SK-N-SH (cell line): ENCODE results near the gene CAMK2B. TPM values are rescaled to one million over a fixed set of nuclear protein-coding genes. Genes with fewer than 3 reads are reported as not detected.

ENCODE experiments used
- CTCF ChIA-PET: fragments of 300-600, 350-600 bp; formaldehyde crosslinking; extraction: SDS; loops from one replicate; lab custom pipeline; 2021; lab: Yijun Ruan, JAX
- POLR2A ChIA-PET: fragments of 350-600 bp; sonication (Branson Sonifier 250); formaldehyde crosslinking; extraction: SDS; loops from one replicate; lab custom pipeline; 2020; ENCODE audit warnings: antibody characterized with exemption, inconsistent platforms; lab: Yijun Ruan, JAX
- DNase-seq: peaks from one replicate; pipeline ENCODE4 v3.0.0; 2012
- H2AFZ ChIP-seq: fragments of 200-600 bp; sonication (generic); 2 replicates; pipeline ENCODE4 v1.8.1; 2016; ENCODE audit warnings: antibody characterized with exemption, mild to moderate bottlenecking, low read depth
- H3F3A ChIP-seq: fragments of 200-600 bp; sonication (generic); replicated peaks from 2 replicates; pipeline ENCODE3; 2016; ENCODE audit warnings: antibody characterized with exemption, mild to moderate bottlenecking; ENCODE audit not compliant: insufficient read depth
- H3K27ac ChIP-seq, 2 experiments: fragments of 200-500 bp in 1 of 2; fragments of 200-600 bp in 1 of 2; sonication (Bioruptor generic) in 1 of 2; sonication (generic), shearing (Covaris generic) in 1 of 2; 2 replicates each; pipeline versions ENCODE4 v1.5.1 to v1.6.1; 2014 to 2016; ENCODE audit warnings: low read depth in 2 of 2, inconsistent platforms in 1 of 2, low read length in 1 of 2, mild to moderate bottlenecking in 1 of 2, mixed read lengths in 1 of 2
- H3K27me3 ChIP-seq: fragments of 200-600 bp; sonication (generic), shearing (Covaris generic); 2 replicates; pipeline ENCODE4 v1.6.1; 2016; ENCODE audit warnings: mixed run types; ENCODE audit not compliant: insufficient read depth
- H3K36me3 ChIP-seq, 2 experiments: fragments of 200-500 bp in 1 of 2; fragments of 200-600 bp in 1 of 2; sonication (Bioruptor generic) in 1 of 2; sonication (generic) in 1 of 2; replicated peaks in 1 of 2; 2 replicates each; pipeline versions ENCODE3 to v1.5.1; 2014 to 2016; ENCODE audit warnings: low read length in 1 of 2, mild to moderate bottlenecking in 1 of 2; ENCODE audit not compliant: insufficient read depth in 2 of 2, control insufficient read depth in 1 of 2
- H3K4me1 ChIP-seq, 2 experiments: fragments of 200-500 bp in 1 of 2; fragments of 200-600 bp in 1 of 2; sonication (Bioruptor generic) in 1 of 2; sonication (generic), shearing (Covaris generic) in 1 of 2; 2 replicates each; pipeline versions ENCODE4 v1.5.1 to v1.6.1; 2014 to 2016; ENCODE audit warnings: low read depth in 1 of 2, low read length in 1 of 2, mixed run types in 1 of 2; ENCODE audit not compliant: insufficient read depth in 2 of 2, control insufficient read depth in 1 of 2
- H3K4me2 ChIP-seq: fragments of 200-600 bp; sonication (generic), shearing (Covaris generic); 2 replicates; pipeline ENCODE4 v1.6.1; 2017; ENCODE audit warnings: mixed run types
- H3K4me3 ChIP-seq, 2 experiments: fragments of 200-500 bp in 1 of 2; fragments of 200-600 bp in 1 of 2; sonication (Bioruptor generic) in 1 of 2; sonication (generic), shearing (Covaris generic) in 1 of 2; 2 replicates each; pipeline versions ENCODE4 v1.5.1 to v1.8.1; 2014 to 2016; ENCODE audit warnings: low read depth in 2 of 2, inconsistent platforms in 1 of 2, low read length in 1 of 2, mild to moderate bottlenecking in 1 of 2, mixed read lengths in 1 of 2, moderate library complexity in 1 of 2
- H3K79me2 ChIP-seq: fragments of 200-600 bp; sonication (generic); 2 replicates; pipeline ENCODE4 v1.8.1; 2017; ENCODE audit warnings: mild to moderate bottlenecking; ENCODE audit not compliant: insufficient read depth
- H3K9ac ChIP-seq: fragments of 200-600 bp; sonication (generic); 2 replicates; pipeline ENCODE4 v1.6.1; 2017; ENCODE audit warnings: mixed run types
- H3K9me2 ChIP-seq: fragments of 200-600 bp; sonication (generic); 2 replicates; pipeline ENCODE4 v1.6.1; 2017; ENCODE audit warnings: mixed run types
- H3K9me3 ChIP-seq: fragments of 200-600 bp; sonication (generic); 2 replicates; pipeline ENCODE4 v1.6.1; 2017; ENCODE audit warnings: mixed run types, mild to moderate bottlenecking, moderate library complexity
- H4K20me1 ChIP-seq: fragments of 200-600 bp; sonication (generic); 2 replicates; pipeline ENCODE4 v1.6.1; 2017; ENCODE audit warnings: mild to moderate bottlenecking, mixed run types; ENCODE audit not compliant: insufficient read depth
- CHD2 ChIP-seq: fragments of 150-350 bp; IDR thresholded peaks from 2 replicates; pipeline ENCODE4 v1.6.1; 2018; ENCODE audit warnings: low read length; ENCODE audit not compliant: partially characterized antibody
- EP300 ChIP-seq, 2 experiments: IDR thresholded peaks; 2 replicates each; pipeline versions ENCODE4 v1.4.0 to v1.6.1; 2012; ENCODE audit warnings: borderline replicate concordance in 1 of 2, low read depth in 1 of 2, low read length in 1 of 2
- EZH2phosphoT487 ChIP-seq: fragments of 200-600 bp; sonication (generic); IDR thresholded peaks from 2 replicates; pipeline ENCODE4 v1.6.1; 2017; ENCODE audit warnings: low read depth, mixed run types, mild to moderate bottlenecking, antibody characterized with exemption, moderate library complexity, borderline replicate concordance
- FOXJ3 ChIP-seq: sonication (generic); formaldehyde crosslinking; IDR thresholded peaks from 2 replicates; pipeline ENCODE4 v1.5.1; 2020; ENCODE audit warnings: mild to moderate bottlenecking, missing genetic modification reagents
- MEF2A ChIP-seq: IDR thresholded peaks from 2 replicates; pipeline ENCODE4 v1.4.0; 2012; ENCODE audit warnings: low read depth, borderline replicate concordance
- MXI1 ChIP-seq: IDR thresholded peaks from 2 replicates; pipeline ENCODE4 v1.6.1; 2012; ENCODE audit warnings: mild to moderate bottlenecking, low read depth, low read length, improper control_type of control experiment
- RFX5 ChIP-seq: IDR thresholded peaks from 2 replicates; pipeline ENCODE4 v1.6.1; 2012; ENCODE audit warnings: mild to moderate bottlenecking, improper control_type of control experiment, low read length
- RXRA ChIP-seq: IDR thresholded peaks from 2 replicates; pipeline ENCODE4 v1.4.0; 2012; ENCODE audit warnings: low read depth, mild to moderate bottlenecking, borderline replicate concordance
- TAF1 ChIP-seq: IDR thresholded peaks from 2 replicates; pipeline ENCODE4 v1.6.1; 2012; ENCODE audit warnings: low read depth, mild to moderate bottlenecking, low read length, moderate library complexity, borderline replicate concordance
- YY1 ChIP-seq: IDR thresholded peaks from 2 replicates; pipeline ENCODE4 v1.4.0; 2012; ENCODE audit warnings: low read depth, mild to moderate bottlenecking
- WGBS: methylation state at CpG from one replicate; pipeline ENCODE4 v1.1.6; 2017; ENCODE audit warnings: low lambda C conversion rate; 5-methylcytosine and 5-hydroxymethylcytosine counted together
- polyA plus RNA-seq, 3 experiments: library from polyadenylated mRNA; depleted of rRNA; stranded (reverse); fragments of >200 nt; gene quantifications; 2 replicates each; pipeline ENCODE4 v1.2.3, GENCODE V29; 2012
- TF ChIP-seq, protein P1 (sequence below): fragments of 200-600 bp; sonication (generic); IDR thresholded peaks from 2 replicates; pipeline ENCODE4 v1.6.1; 2017; ENCODE audit warnings: antibody characterized with exemption, mild to moderate bottlenecking, moderate library complexity
- TF ChIP-seq, protein P2 (sequence below): IDR thresholded peaks from 2 replicates; pipeline ENCODE4 v1.6.1; 2012; ENCODE audit warnings: mild to moderate bottlenecking, low read depth, low read length, moderate library complexity
- TF ChIP-seq, protein P3 (sequence below): IDR thresholded peaks from 2 replicates; pipeline ENCODE4 v1.4.0; 2012; ENCODE audit warnings: low read depth
- TF ChIP-seq, protein P4 (sequence below): fragments of 150-350 bp; IDR thresholded peaks from 2 replicates; pipeline ENCODE4 v1.6.1; 2017; ENCODE audit warnings: antibody characterized with exemption, low read length, low read depth, borderline replicate concordance

The CAMK2B gene
- polyA plus RNA-seq, 1 of the 3 experiments (the other 2 are of a cell fraction) = 0.20 TPM

DNA sequence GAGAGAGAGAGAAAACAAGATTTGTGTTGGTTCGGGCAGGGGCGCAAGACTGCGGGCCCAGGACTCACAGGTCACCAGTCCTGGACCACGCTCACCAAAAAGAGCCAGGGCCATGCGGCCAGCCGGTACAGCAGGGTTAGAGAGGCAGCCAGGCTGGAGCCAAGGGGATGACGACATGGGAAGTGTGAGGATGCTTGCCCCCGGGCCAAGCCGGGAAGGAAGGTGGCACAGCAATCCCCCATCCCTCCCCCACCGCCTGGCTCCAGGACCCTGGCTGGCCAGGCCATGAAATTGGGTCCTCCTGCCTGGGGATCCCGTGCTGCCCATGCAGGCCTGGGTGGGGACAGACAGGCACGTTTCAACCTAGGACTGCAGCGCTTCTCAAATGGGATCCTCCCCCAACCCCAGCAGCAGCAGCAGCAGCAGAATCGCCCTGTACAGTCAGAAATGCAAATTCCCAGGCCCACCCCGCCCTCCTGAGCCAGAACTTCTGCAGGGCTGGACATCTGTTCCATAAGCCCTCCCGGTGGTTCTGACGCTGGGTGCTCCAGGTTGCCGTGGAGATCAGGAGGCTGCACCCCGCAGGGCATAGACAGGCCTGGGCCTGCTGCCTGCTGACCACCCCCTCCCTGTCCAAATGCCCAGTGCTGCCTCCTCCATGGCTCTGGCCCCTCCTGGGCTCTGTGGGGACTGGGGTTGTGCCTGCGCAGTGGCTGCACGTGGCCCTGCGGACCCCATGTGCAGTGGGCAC lies 89.6 kb downstream of the CAMK2B start:
- H3K79me2 ChIP-seq = no peaks in the 10 kb centered on the region
- DNase-seq = peak; percentile 94
- no peak overlapping the region for H3K9ac ChIP-seq
- no peak overlapping the region for H2AFZ ChIP-seq
- no peaks in the 10 kb centered on the region for H3K27me3 ChIP-seq
- H3K27ac ChIP-seq = peak overlapping the region in 1 of 2 experiments; percentile 84; a peak in 2 of 4 replicates
- H4K20me1 ChIP-seq = no peaks in the 10 kb centered on the region
- no peak overlapping the region for H3K4me3 ChIP-seq
- TF ChIP-seq MXI1 (peak; percentile 71), FOXJ3 (CRISPR knock-in tag) (peak; percentile 87), EP300 (IDR thresholded peaks at IDR 0.05; ENCODE audit: borderline replicate concordance in 1 of 2, low read depth in 1 of 2, low read length in 1 of 2) (peak in 1 of 2 experiments; percentile 45; a peak in 1 of 4 replicates), CHD2 (peak; percentile 78), EZH2phosphoT487 (no peak)
- TF ChIP-seq, protein P1, sequence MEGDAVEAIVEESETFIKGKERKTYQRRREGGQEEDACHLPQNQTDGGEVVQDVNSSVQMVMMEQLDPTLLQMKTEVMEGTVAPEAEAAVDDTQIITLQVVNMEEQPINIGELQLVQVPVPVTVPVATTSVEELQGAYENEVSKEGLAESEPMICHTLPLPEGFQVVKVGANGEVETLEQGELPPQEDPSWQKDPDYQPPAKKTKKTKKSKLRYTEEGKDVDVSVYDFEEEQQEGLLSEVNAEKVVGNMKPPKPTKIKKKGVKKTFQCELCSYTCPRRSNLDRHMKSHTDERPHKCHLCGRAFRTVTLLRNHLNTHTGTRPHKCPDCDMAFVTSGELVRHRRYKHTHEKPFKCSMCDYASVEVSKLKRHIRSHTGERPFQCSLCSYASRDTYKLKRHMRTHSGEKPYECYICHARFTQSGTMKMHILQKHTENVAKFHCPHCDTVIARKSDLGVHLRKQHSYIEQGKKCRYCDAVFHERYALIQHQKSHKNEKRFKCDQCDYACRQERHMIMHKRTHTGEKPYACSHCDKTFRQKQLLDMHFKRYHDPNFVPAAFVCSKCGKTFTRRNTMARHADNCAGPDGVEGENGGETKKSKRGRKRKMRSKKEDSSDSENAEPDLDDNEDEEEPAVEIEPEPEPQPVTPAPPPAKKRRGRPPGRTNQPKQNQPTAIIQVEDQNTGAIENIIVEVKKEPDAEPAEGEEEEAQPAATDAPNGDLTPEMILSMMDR = no peak
- H3K4me1 ChIP-seq = peaks cover 0 to 37% of the 10 kb centered on the region in 2 experiments; a peak in 1 of 4 replicates
- no peaks in the 10 kb centered on the region for H3F3A ChIP-seq
- ChIA-PET POLR2A (interaction anchor here (1.3 to 1.6 kb wide), 3 partner anchors 11 to 23 kb away, joined by 4 to 5 read pairs (median 4); no protein-coding TSS in a partner anchor), CTCF (interaction anchor here (0.6 to 2.6 kb wide), 17 partner anchors 9 to 1088 kb away, joined by 3 to 11 read pairs (median 3); partner anchors contain the start of gene YKT6)
- 55% methylated on average over 19 of the region's 22 CpGs for WGBS
- H3K36me3 ChIP-seq = no peaks in the 10 kb centered on the region
- H3K4me2 ChIP-seq = no peak overlapping the region
- H3K9me3 ChIP-seq = no peaks in the 10 kb centered on the region
- H3K9me2 ChIP-seq = no peaks in the 10 kb centered on the region

DNA sequence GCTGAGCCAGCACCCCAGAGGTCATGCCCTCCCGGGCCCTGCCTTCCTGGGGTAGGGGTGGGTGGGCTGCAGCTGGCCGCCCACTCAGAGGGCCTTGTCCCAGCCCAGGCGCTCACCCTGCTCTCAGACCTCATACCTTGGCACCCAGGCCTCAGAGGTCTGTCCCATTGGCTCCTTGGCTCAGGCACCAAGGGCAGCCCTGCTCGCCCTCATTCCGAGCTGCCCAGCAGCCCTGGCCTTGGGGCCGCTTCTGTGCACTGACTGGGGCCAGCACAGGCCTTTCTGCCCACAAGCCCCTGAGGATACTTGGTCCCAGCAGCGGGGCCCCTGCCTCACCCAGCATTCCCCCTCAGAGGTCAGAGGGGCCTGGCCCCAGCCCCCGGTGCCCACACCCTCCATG lies 90.3 kb downstream of the CAMK2B start:
- Histone ChIP-seq H3K9ac (no peak overlapping the region), H3K4me3 (no peak overlapping the region), H2AFZ (no peak overlapping the region), H3K9me3 (no peaks in the 10 kb centered on the region), H3K79me2 (no peaks in the 10 kb centered on the region), H4K20me1 (no peaks in the 10 kb centered on the region), H3K27ac (peak overlapping the region in 1 of 2 experiments; percentile 84; a peak in 2 of 4 replicates), H3K27me3 (no peaks in the 10 kb centered on the region), H3K9me2 (no peaks in the 10 kb centered on the region), H3K4me2 (no peak overlapping the region), H3K36me3 (no peaks in the 10 kb centered on the region), H3F3A (no peaks in the 10 kb centered on the region), H3K4me1 (peaks cover 0 to 37% of the 10 kb centered on the region in 2 experiments; a peak in 1 of 4 replicates)
- CTCF ChIA-PET = interaction anchor here (0.6 to 1.5 kb wide), 8 partner anchors 10 to 1088 kb away, joined by 3 to 5 read pairs (median 3); partner anchors contain the start of gene YKT6
- 73% methylated on average over 3 of the region's 8 CpGs for WGBS
- POLR2A ChIA-PET = interaction anchor here (1.6 kb wide), 1 partner anchor 12 kb away, joined by 5 read pairs; no protein-coding TSS in a partner anchor
- no peak for DNase-seq
- TF ChIP-seq EZH2phosphoT487 = no peak
- TF ChIP-seq CHD2 = no peak
- TF ChIP-seq, protein P1 = no peak
- TF ChIP-seq FOXJ3 (CRISPR knock-in tag) = no peak
- TF ChIP-seq TAF1 = no peak
- TF ChIP-seq RXRA = no peak
- TF ChIP-seq MEF2A = no peak
- no peak for TF ChIP-seq YY1
- TF ChIP-seq RFX5 = no peak
- TF ChIP-seq, protein P2, sequence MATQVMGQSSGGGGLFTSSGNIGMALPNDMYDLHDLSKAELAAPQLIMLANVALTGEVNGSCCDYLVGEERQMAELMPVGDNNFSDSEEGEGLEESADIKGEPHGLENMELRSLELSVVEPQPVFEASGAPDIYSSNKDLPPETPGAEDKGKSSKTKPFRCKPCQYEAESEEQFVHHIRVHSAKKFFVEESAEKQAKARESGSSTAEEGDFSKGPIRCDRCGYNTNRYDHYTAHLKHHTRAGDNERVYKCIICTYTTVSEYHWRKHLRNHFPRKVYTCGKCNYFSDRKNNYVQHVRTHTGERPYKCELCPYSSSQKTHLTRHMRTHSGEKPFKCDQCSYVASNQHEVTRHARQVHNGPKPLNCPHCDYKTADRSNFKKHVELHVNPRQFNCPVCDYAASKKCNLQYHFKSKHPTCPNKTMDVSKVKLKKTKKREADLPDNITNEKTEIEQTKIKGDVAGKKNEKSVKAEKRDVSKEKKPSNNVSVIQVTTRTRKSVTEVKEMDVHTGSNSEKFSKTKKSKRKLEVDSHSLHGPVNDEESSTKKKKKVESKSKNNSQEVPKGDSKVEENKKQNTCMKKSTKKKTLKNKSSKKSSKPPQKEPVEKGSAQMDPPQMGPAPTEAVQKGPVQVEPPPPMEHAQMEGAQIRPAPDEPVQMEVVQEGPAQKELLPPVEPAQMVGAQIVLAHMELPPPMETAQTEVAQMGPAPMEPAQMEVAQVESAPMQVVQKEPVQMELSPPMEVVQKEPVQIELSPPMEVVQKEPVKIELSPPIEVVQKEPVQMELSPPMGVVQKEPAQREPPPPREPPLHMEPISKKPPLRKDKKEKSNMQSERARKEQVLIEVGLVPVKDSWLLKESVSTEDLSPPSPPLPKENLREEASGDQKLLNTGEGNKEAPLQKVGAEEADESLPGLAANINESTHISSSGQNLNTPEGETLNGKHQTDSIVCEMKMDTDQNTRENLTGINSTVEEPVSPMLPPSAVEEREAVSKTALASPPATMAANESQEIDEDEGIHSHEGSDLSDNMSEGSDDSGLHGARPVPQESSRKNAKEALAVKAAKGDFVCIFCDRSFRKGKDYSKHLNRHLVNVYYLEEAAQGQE = no peak
- TF ChIP-seq, protein P3, sequence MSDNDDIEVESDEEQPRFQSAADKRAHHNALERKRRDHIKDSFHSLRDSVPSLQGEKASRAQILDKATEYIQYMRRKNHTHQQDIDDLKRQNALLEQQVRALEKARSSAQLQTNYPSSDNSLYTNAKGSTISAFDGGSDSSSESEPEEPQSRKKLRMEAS = no peak
- TF ChIP-seq, protein P4, sequence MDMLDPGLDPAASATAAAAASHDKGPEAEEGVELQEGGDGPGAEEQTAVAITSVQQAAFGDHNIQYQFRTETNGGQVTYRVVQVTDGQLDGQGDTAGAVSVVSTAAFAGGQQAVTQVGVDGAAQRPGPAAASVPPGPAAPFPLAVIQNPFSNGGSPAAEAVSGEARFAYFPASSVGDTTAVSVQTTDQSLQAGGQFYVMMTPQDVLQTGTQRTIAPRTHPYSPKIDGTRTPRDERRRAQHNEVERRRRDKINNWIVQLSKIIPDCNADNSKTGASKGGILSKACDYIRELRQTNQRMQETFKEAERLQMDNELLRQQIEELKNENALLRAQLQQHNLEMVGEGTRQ = no peak
